ENCODE measurements around the gene PKLR. TPM values are rescaled to one million over a fixed set of nuclear protein-coding genes. Genes with fewer than 3 reads are reported as not detected.
A peak's percentile ranks its signal among the peaks of the same experiment; 100 is the strongest.

PKLR gene
- total and polyA plus RNA-seq, 2 of the 8 experiments (the other 6 are each of a cell fraction or from before 2014, with no cell fraction given), result 2.3 to 7.5 TPM

DNA sequence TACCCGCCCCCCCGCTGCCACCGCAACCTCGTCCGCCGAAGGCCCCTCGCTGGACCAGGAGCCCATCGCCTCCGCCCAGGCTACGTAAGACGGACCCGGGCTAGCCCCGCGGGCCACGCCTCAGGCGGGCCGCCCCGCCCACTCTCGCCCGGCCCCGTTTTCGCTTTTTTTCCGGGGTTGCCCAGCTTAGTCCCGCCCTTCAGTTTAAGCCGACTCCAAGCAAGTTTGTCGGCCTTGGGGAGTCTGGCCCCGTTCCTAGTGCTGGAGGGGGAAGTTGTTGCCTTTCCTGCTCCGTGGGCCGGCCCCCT, 22.4 kb upstream of the PKLR start:
- Histone ChIP-seq H2AFZ (ENCODE audit: low read length) (0 out of 2 replicates have a peak overlapping the region, but pooled peaks have one; percentile 68), H3K4ac (replicated peaks; ENCODE audit: insufficient read length, low read depth, low read length) (peak overlapping the region; percentile 66), H3K4me2 (ENCODE audit: insufficient read depth in 1 of 2, low read depth in 2 of 2, low read length in 2 of 2) (peak overlapping the region; percentile 73 to 97), H3K79me2 (ENCODE audit: control insufficient read depth in 1 of 2, insufficient read depth in 2 of 2, low read length in 2 of 2) (peaks cover 0 to 4% of the 10 kb centered on the region in 2 experiments; a peak in 1 of 4 replicates), H3K23me2 (ENCODE audit: low read depth, low read length) (peaks cover 16% of the 10 kb centered on the region; the same call in 1 of the 2 replicates), H3K9me3 (ENCODE audit: insufficient read depth in 2 of 2, low read depth in 1 of 2, low read length in 1 of 2) (no peaks in the 10 kb centered on the region), H2AK5ac (ENCODE audit: low read depth, low read length) (no peak overlapping the region), H2BK12ac (ENCODE audit: low read depth, low read length) (0 out of 2 replicates have a peak overlapping the region, but pooled peaks have one; percentile 39), H3K23ac (ENCODE audit: insufficient read length) (no peak overlapping the region), H3K18ac (ENCODE audit: extremely low read depth, low read length) (peak overlapping the region; percentile 78; the same call in 1 of the 2 replicates), H3K4me1 (replicated peaks in 1 of 4; ENCODE audit: control insufficient read depth in 3 of 4, insufficient read depth in 4 of 4, low read length in 3 of 4) (peaks cover 8 to 26% (median 14%) of the 10 kb centered on the region in 4 experiments; a peak in 6 of 7 replicates), H2BK20ac (ENCODE audit: low read length) (no peak overlapping the region), H3K27ac (ENCODE audit: low read depth, low read length) (peak overlapping the region; percentile 67; the same call in 1 of the 2 replicates), H3K36me3 (ENCODE audit: control insufficient read depth in 2 of 4, insufficient read depth in 4 of 4, low read length in 3 of 4) (peaks cover 0 to 27% (median 9%) of the 10 kb centered on the region in 4 experiments; a peak in 6 of 8 replicates), H3K9ac (replicated peaks in 1 of 4; ENCODE audit: extremely low read depth in 1 of 4, low read depth in 3 of 4, low read length in 3 of 4) (peak overlapping the region in 2 of 4 experiments; percentile 67 to 68; a peak in 4 of 7 replicates), H2BK5ac (ENCODE audit: low read depth, low read length) (peak overlapping the region; percentile 83; the same call in 1 of the 2 replicates), H3K14ac (ENCODE audit: insufficient read length) (no peak overlapping the region), H2BK120ac (replicated peaks; ENCODE audit: low read depth, low read length) (no peak overlapping the region), H4K91ac (replicated peaks; ENCODE audit: insufficient read length, low read length) (peak overlapping the region; percentile 79), H3K27me3 (replicated peaks in 1 of 4; ENCODE audit: control insufficient read depth in 3 of 4, extremely low read depth in 1 of 4, insufficient read depth in 3 of 4, low read length in 3 of 4) (peaks cover 0 to 5% (median 3%) of the 10 kb centered on the region in 4 experiments; a peak in 4 of 7 replicates), H4K20me1 (replicated peaks in 1 of 2; ENCODE audit: control insufficient read depth in 1 of 2, insufficient read depth in 2 of 2, low read length in 2 of 2) (peaks cover 8 to 12% of the 10 kb centered on the region in 2 experiments), H2BK15ac (ENCODE audit: low read length) (peak overlapping the region; percentile 97; the same call in 1 of the 2 replicates), H3K79me1 (ENCODE audit: low read depth, low read length) (peaks cover 4% of the 10 kb centered on the region), H3K56ac (replicated peaks; ENCODE audit: insufficient read length, low read depth, low read length) (peak overlapping the region; percentile 90), H3K4me3 (ENCODE audit: extremely low read depth in 1 of 4, insufficient read depth in 2 of 4, low read depth in 3 of 4, low read length in 4 of 4) (peak overlapping the region; percentile 82 to 95 (median 90)), H4K5ac (ENCODE audit: insufficient read length, low read depth, low read length) (peak overlapping the region; percentile 95), H4K8ac (ENCODE audit: extremely low read depth, insufficient read depth, low read length) (peak overlapping the region; percentile 86)
- 1% methylated on average over 15 of the region's 29 CpGs; no CpG with 5 or more reads in 1 of the 2 experiments for WGBS, 2 experiments (ENCODE audit: extremely low coverage in 1 of 2, insufficient coverage in 1 of 2, insufficient read length in 1 of 2, insufficient replicate concordance in 2 of 2, low coverage in 1 of 2, low lambda C conversion rate in 2 of 2, missing lambda C conversion rate in 1 of 2)
- CTCF ChIA-PET (ENCODE audit: partially characterized antibody), result interaction anchor here (0.6 to 15.0 kb wide), 14 partner anchors 11 to 284 kb away, joined by 3 to 227 read pairs (median 6); partner anchors contain the start of genes CLK2, ENTREP3 and PKLR
- FAIRE-seq, result no peak
- POLR2A ChIA-PET (ENCODE audit: partially characterized antibody), result interaction anchor here (0.8 to 2.6 kb wide), 11 partner anchors 10 to 240 kb away, joined by 3 to 11 read pairs (median 5); partner anchors contain the start of genes CLK2, ENTREP3, FDPS and MTX1
- TF ChIP-seq TBP (IDR thresholded peaks at IDR 0.05; ENCODE audit: low read depth, low read length), result no peak
- TF ChIP-seq SIN3A (conservative IDR thresholded peaks at IDR 0.05 in 1 of 2, IDR thresholded peaks at IDR 0.05 in 1 of 2; ENCODE audit: low read depth in 1 of 2, low read length in 2 of 2), result 0 out of 4 replicates have a peak, but pooled peaks of 1 of the 2 experiments have one; percentile 12
- DNase-seq (ENCODE audit: low read depth in 1 of 2, low spot score in 2 of 2), result peak; percentile 77 to 93

Data from H1 (cell line).